HepG2 (cell line): ENCODE data around the gene EDEM3. TPM values are rescaled to one million over a fixed set of nuclear protein-coding genes. Genes with fewer than 3 reads are reported as not detected.

Experiments
- ATAC-seq: fragments of 200-7000 bp; cut with Tn5 transposase; 3 replicates; pipeline ENCODE4 v1.9.1; 2020; ENCODE audit warnings: mild to moderate bottlenecking, moderate library complexity
- BruUV-seq: library from RNA; stranded (reverse); fragments of 400-500 nt; replicated peaks from 2 replicates; lab custom pipeline; 2021; lab: Mats Ljungman, UMichigan
- CTCF ChIA-PET: fragments of 300-600 bp; formaldehyde crosslinking; extraction: SDS; loops from one replicate; lab custom pipeline; 2021; ENCODE audit warnings: low total read pairs, inconsistent platforms, low intra/inter-chr PET ratio; lab: Yijun Ruan, JAX
- POLR2A ChIA-PET: fragments of 350-600 bp; sonication (Branson Sonifier 250); formaldehyde crosslinking; loops from one replicate; lab custom pipeline; 2020; ENCODE audit warnings: antibody characterized with exemption, inconsistent platforms; lab: Yijun Ruan, JAX
- DNase-seq: peaks from one replicate; pipeline ENCODE4 v3.0.0-alpha.2; 2015; ENCODE audit warnings: low spot score
- FAIRE-seq: peaks from 3 replicates; lab custom pipeline; 2011; peaks lifted over from hg19 to GRCh38; lab: Jason Lieb, UNC
- H2AFZ ChIP-seq: one replicate; pipeline ENCODE4 v1.6.1; 2011; ENCODE audit warnings: low read length, inconsistent platforms
- H3K27ac ChIP-seq: fragments of 300-600 bp; 3 replicates; pipeline ENCODE4 v1.8.0; 2011; ENCODE audit warnings: mixed run types, mild to moderate bottlenecking, mixed read lengths, low read length, inconsistent platforms; ENCODE audit not compliant: insufficient read depth; ENCODE audit errors: extremely low read length
- H3K27me3 ChIP-seq, 2 experiments: fragments of 200-600 bp in 1 of 2; 2 replicates in 1 of 2; 3 replicates in 1 of 2; pipeline versions ENCODE4 v1.6.0 to v1.8.0; 2011; ENCODE audit warnings: low read length in 2 of 2, mild to moderate bottlenecking in 2 of 2, moderate library complexity in 2 of 2, inconsistent platforms in 1 of 2; ENCODE audit not compliant: insufficient read depth in 2 of 2, control insufficient read depth in 1 of 2
- H3K36me3 ChIP-seq, 2 experiments: fragments of 200-600 bp in 1 of 2; replicated peaks in 1 of 2; 2 replicates in 1 of 2; 3 replicates in 1 of 2; pipeline versions ENCODE4 v1.5.1 to v1.8.0; 2011; ENCODE audit warnings: low read length in 2 of 2, inconsistent platforms in 1 of 2; ENCODE audit not compliant: insufficient read depth in 2 of 2, control insufficient read depth in 1 of 2
- H3K4me1 ChIP-seq: 2 replicates; pipeline ENCODE4 v1.5.1; 2012; ENCODE audit warnings: low read length, inconsistent platforms; ENCODE audit not compliant: insufficient read depth
- H3K4me2 ChIP-seq: 2 replicates; pipeline ENCODE4 v1.6.0; 2011; ENCODE audit warnings: low read depth, low read length, inconsistent platforms
- H3K4me3 ChIP-seq, 3 experiments: fragments of 200-600 bp in 1 of 3; sonication (generic), shearing (Covaris generic) in 1 of 3; replicated peaks in 1 of 3; 2 replicates each; pipeline ENCODE4 v1.5.1; 2011 to 2016; ENCODE audit warnings: low read length in 3 of 3, inconsistent platforms in 2 of 3, low read depth in 2 of 3, mild to moderate bottlenecking in 2 of 3, control low read depth in 1 of 3, mixed read lengths in 1 of 3; ENCODE audit not compliant: insufficient read depth in 1 of 3
- H3K79me2 ChIP-seq: one replicate; pipeline ENCODE4 v1.6.1; 2011; ENCODE audit warnings: low read length, inconsistent platforms; ENCODE audit not compliant: insufficient read depth
- H3K9ac ChIP-seq: 2 replicates; pipeline ENCODE4 v1.6.0; 2011; ENCODE audit warnings: mild to moderate bottlenecking, low read depth, low read length, inconsistent platforms; ENCODE audit not compliant: insufficient read depth
- H3K9me3 ChIP-seq: 2 replicates; pipeline ENCODE4 v1.5.1; 2012; ENCODE audit warnings: mild to moderate bottlenecking, low read length
- H4K20me1 ChIP-seq: 2 replicates; pipeline ENCODE4 v1.6.0; 2011; ENCODE audit warnings: inconsistent platforms, mild to moderate bottlenecking, low read length, moderate library complexity; ENCODE audit not compliant: insufficient read depth
- ARID3A ChIP-seq: IDR thresholded peaks from 2 replicates; pipeline ENCODE4 v1.6.1; 2012; ENCODE audit warnings: low read depth, low read length, improper control_type of control experiment
- CCAR2 ChIP-seq: fragments of 200-400 bp; formaldehyde crosslinking; optimal IDR thresholded peaks from 2 replicates; pipeline ENCODE3; 2018; ENCODE audit warnings: low read depth, mild to moderate bottlenecking, low read length, moderate library complexity
- CEBPZ ChIP-seq: IDR thresholded peaks from 2 replicates; pipeline ENCODE4 v1.6.1; 2012; ENCODE audit warnings: low read length, improper control_type of control experiment
- GATAD2A ChIP-seq: IDR thresholded peaks from 2 replicates; pipeline ENCODE4 v1.6.1; 2016
- GZF1 ChIP-seq: sonication (generic); formaldehyde crosslinking; IDR thresholded peaks from 2 replicates; pipeline ENCODE4 v1.5.1; 2020; ENCODE audit warnings: mild to moderate bottlenecking, missing genetic modification reagents
- MTA1 ChIP-seq: sonication (generic); formaldehyde crosslinking; IDR thresholded peaks from 2 replicates; pipeline ENCODE4 v1.4.0; 2020; ENCODE audit warnings: missing genetic modification reagents, mild to moderate bottlenecking, borderline replicate concordance
- NFE2L2 ChIP-seq: fragments of 150-350 bp; IDR thresholded peaks from 2 replicates; pipeline ENCODE4 v1.6.1; 2014; ENCODE audit warnings: low read length
- REL ChIP-seq: sonication (generic); formaldehyde crosslinking; conservative IDR thresholded peaks from 2 replicates; pipeline ENCODE4 v1.8.0; 2022; ENCODE audit warnings: mild to moderate bottlenecking, missing genetic modification reagents, moderate library complexity
- RFXANK ChIP-seq: IDR thresholded peaks from 2 replicates; pipeline ENCODE4 v1.6.1; 2016
- YEATS4 ChIP-seq: sonication (generic); formaldehyde crosslinking; IDR thresholded peaks from 2 replicates; pipeline ENCODE4 v1.4.0; 2020; ENCODE audit warnings: missing genetic modification reagents, borderline replicate concordance
- ZBTB1 ChIP-seq: sonication (generic); formaldehyde crosslinking; IDR thresholded peaks from 2 replicates; pipeline ENCODE4 v1.4.0; 2020; ENCODE audit warnings: missing genetic modification reagents, borderline replicate concordance
- ZNF235 ChIP-seq: sonication (generic); formaldehyde crosslinking; IDR thresholded peaks from 2 replicates; pipeline ENCODE4 v1.8.1; 2023; ENCODE audit warnings: mild to moderate bottlenecking, missing genetic modification reagents, borderline replicate concordance
- ZNF264 ChIP-seq: sonication (generic); formaldehyde crosslinking; IDR thresholded peaks from 2 replicates; pipeline ENCODE4 v1.4.0; 2020; ENCODE audit warnings: missing genetic modification reagents
- ZNF678 ChIP-seq: sonication (generic); formaldehyde crosslinking; IDR thresholded peaks from 2 replicates; pipeline ENCODE4 v1.4.0; 2020; ENCODE audit warnings: mild to moderate bottlenecking, missing genetic modification reagents
- WGBS: methylation state at CpG from one replicate; pipeline ENCODE4 v1.1.6; 2017; ENCODE audit warnings: low lambda C conversion rate; 5-methylcytosine and 5-hydroxymethylcytosine counted together
- in situ Hi-C: cut with HindIII; loops from 2 replicates; pipeline ENCODE4 v1.10.0; 2017; ENCODE audit warnings: low pct_unique_long_range_greater_than_20kb; ENCODE audit not compliant: extremely low pct_ligation_motif_present
- intact Hi-C: fragments of 100-400 bp; cut with micrococcal nuclease; formaldehyde crosslinking; loops from one replicate; pipeline ENCODE4 v1.10.0; 2022; ENCODE audit not compliant: unreplicated experiment
- polyA plus RNA-seq, 8 experiments: library from polyadenylated mRNA; depleted of rRNA in 3 of 8; stranded (reverse) in 7 of 8; unstranded in 1 of 8; fragments of >200 nt; fragmentation: Illumina TruSeq in 4 of 8; extraction: Trizol in 4 of 8; gene quantifications; 2 replicates each; pipeline versions ENCODE4 v1.2.1 to v1.2.3, GENCODE V29; 2011 to 2016; ENCODE audit warnings: low read depth in 4 of 8, missing spikeins in 1 of 8, mixed read lengths in 1 of 8; ENCODE audit not compliant: insufficient read depth in 1 of 8
- total RNA-seq, 5 experiments: library from RNA; depleted of rRNA; stranded (reverse); fragments of >200 nt; fragmentation: Illumina TruSeq; extraction: Trizol; gene quantifications; 2 replicates each; pipeline ENCODE4 v1.2.3, GENCODE V29; 2016; ENCODE audit warnings: low read depth in 1 of 5

The EDEM3 gene
- total and polyA plus RNA-seq, 2 of the 13 experiments (the other 11 are each of a cell fraction or from before 2014, with no cell fraction given), result 13.1 to 18.2 TPM

GRCh38 chr1:184646178-184646701 is 108.4 kb downstream of the EDEM3 start (continued):
- TF ChIP-seq ZBTB1 (no peak), REL (CRISPR knock-in tag) (no peak), MTA1 (no peak), NFE2L2 (no peak)
- TF ChIP-seq, all 625 proteins: peak for 0

- no CpG with 5 or more reads among the region's 11 CpGs for WGBS
- Histone ChIP-seq H3K27me3 (no peaks in the 10 kb centered on the region; a peak in 2 of 5 replicates), H3K9ac (no peak overlapping the region), H3K4me2 (no peak overlapping the region)
- ATAC-seq, result no peak
- TF ChIP-seq ZNF264 (CRISPR knock-in tag) (no peak), YEATS4 (CRISPR knock-in tag) (no peak), ZNF235 (CRISPR knock-in tag) (no peak), ZNF678 (CRISPR knock-in tag) (no peak)
- TF ChIP-seq, all 625 proteins: peak for 0
- Histone ChIP-seq H3K36me3 (no peaks in the 10 kb centered on the region), H2AFZ (no peak overlapping the region), H3K9me3 (no peaks in the 10 kb centered on the region), H3K27ac (no peak overlapping the region), H3K4me3 (no peak overlapping the region), H3K4me1 (no peaks in the 10 kb centered on the region), H3K79me2 (no peaks in the 10 kb centered on the region), H4K20me1 (no peaks in the 10 kb centered on the region)
- intact Hi-C loops (no loop called here), in situ Hi-C loops (no loop called here)
- BruUV-seq, result no TSS peak
- CTCF ChIA-PET, result no interaction called here
- FAIRE-seq (no peak), DNase-seq (no peak)
- POLR2A ChIA-PET, result no interaction called here
Measured at GRCh38 chr1:184644771-184645170, 109.9 kb downstream of the EDEM3 start.

GRCh38 chr1:184643661-184644060 is 111.0 kb downstream of the EDEM3 start:
- FAIRE-seq (no peak), DNase-seq (no peak), ATAC-seq (no peak)
- POLR2A ChIA-PET, result no interaction called here
- CTCF ChIA-PET, result no interaction called here
- Histone ChIP-seq H4K20me1 (no peaks in the 10 kb centered on the region), H3K4me3 (no peak overlapping the region), H3K36me3 (no peaks in the 10 kb centered on the region), H3K27me3 (no peaks in the 10 kb centered on the region; a peak in 2 of 5 replicates), H3K9me3 (no peaks in the 10 kb centered on the region), H3K9ac (no peak overlapping the region), H3K27ac (no peak overlapping the region), H3K79me2 (no peaks in the 10 kb centered on the region), H2AFZ (no peak overlapping the region), H3K4me2 (no peak overlapping the region), H3K4me1 (no peaks in the 10 kb centered on the region)
- BruUV-seq, result no TSS peak
- 3% methylated on average over 1 of the region's 1 CpG for WGBS
- intact Hi-C loops (no loop called here), in situ Hi-C loops (no loop called here)
- TF ChIP-seq CCAR2 (no peak), RFXANK (CRISPR knock-in tag) (no peak), REL (CRISPR knock-in tag) (no peak), CEBPZ (no peak), GATAD2A (CRISPR knock-in tag) (no peak), GZF1 (no peak), ARID3A (no peak)
